Kidney tubule cell (primary cell): ENCODE results near the gene NPAS2.

Experiments used
- DNase-seq: peaks from one replicate; pipeline ENCODE4 v3.0.0-alpha.2; 2018; ENCODE audit warnings: low spot score

Gene NPAS2

GRCh38 chr2:100905132-100905805 is 85.3 kb downstream of the NPAS2 start:
- DNase-seq = no peak

GRCh38 chr2:100906131-100906530 is 86.2 kb downstream of the NPAS2 start:
- no peak for DNase-seq

GRCh38 chr2:100906679-100907078 is 86.7 kb downstream of the NPAS2 start:
- no peak for DNase-seq

GRCh38 chr2:100907832-100908231 is 87.9 kb downstream of the NPAS2 start:
- DNase-seq = no peak

- no peak for DNase-seq
These were observed 89.7 kb downstream of the NPAS2 start for GRCh38 chr2:100909534-100910081.

- no peak for DNase-seq
These were observed 90.2 kb downstream of the NPAS2 start for GRCh38 chr2:100910111-100910510.

- no peak for DNase-seq
These were observed 99.4 kb downstream of the NPAS2 start for GRCh38 chr2:100919316-100919715.

- no peak for DNase-seq
These were observed 101.8 kb downstream of the NPAS2 start for GRCh38 chr2:100921685-100922161.

GRCh38 chr2:100923461-100924060 is 103.6 kb downstream of the NPAS2 start:
- no peak for DNase-seq

- DNase-seq = no peak
These were observed 104.2 kb downstream of the NPAS2 start for GRCh38 chr2:100924122-100924519.

GRCh38 chr2:100924520-100925451 is 104.8 kb downstream of the NPAS2 start:
- DNase-seq = peak; percentile 33

GRCh38 chr2:100928235-100928634 is 108.3 kb downstream of the NPAS2 start:
- no peak for DNase-seq

- no peak for DNase-seq
These were observed 109.2 kb downstream of the NPAS2 start for GRCh38 chr2:100929147-100929546.

- no peak for DNase-seq
These were observed 114.8 kb downstream of the NPAS2 start for GRCh38 chr2:100934504-100935371.

- peak; percentile 29 for DNase-seq
These were observed 115.4 kb downstream of the NPAS2 start for GRCh38 chr2:100935372-100935752.

- DNase-seq = no peak
These were observed 116.3 kb downstream of the NPAS2 start for GRCh38 chr2:100936070-100936741.

GRCh38 chr2:100936972-100937542 is 117.1 kb downstream of the NPAS2 start:
- DNase-seq = no peak

GRCh38 chr2:100938031-100939026 is 118.4 kb downstream of the NPAS2 start:
- no peak for DNase-seq

- no peak for DNase-seq
These were observed 119.5 kb downstream of the NPAS2 start for GRCh38 chr2:100939445-100939844.
